GM12892 (cell line): Measurements from ENCODE around the gene KLHL35.

ENCODE experiments used
- POLR2A ChIP-seq: IDR thresholded peaks from 2 replicates; pipeline ENCODE4 v1.6.1; 2011; ENCODE audit warnings: low read depth, low read length, control low read depth
- POLR2AphosphoS5 ChIP-seq: IDR thresholded peaks from 2 replicates; pipeline ENCODE4 v1.6.1; 2011; ENCODE audit warnings: low read depth, low read length, control low read depth

DNA sequence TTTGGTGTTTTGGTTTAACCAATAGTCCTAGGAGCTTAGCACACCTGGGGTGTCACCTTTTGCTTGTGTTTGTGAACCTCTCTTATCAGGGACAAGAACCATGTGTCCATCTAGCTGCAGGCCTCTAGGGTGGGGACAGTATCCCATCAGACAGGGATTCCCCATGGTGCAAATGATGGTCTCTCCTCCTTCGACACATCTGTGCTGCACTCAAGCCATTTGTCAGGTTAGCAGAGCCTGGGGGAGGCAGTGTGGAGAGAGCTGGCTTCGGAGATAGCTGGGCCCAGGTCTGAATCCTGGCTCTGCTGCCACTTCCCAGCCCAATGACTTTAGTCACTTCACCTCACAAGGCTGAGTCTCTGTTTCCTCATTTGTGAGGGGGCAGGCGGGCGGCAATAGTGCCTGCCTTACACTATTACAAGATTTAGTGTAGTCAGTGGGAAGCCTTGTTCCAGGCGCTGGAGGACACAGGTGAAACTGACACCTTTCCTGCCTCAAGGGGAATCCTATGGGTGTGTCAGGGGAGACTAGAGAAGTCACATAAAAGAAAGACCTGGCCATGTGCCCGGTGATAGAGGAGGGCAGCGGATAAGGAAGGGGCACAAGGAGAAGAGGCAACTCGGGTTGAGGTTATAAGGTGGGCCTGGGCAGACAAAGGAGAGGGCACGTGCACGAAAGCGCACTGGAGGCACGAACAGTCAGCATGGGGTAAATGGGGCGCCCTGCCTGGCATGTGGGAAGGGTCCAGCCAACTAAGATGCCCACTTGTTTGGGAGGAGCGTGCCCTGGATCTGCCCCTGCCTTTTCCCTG lies 12.6 kb downstream of the KLHL35 start:
- TF ChIP-seq POLR2A, result no peak
- TF ChIP-seq POLR2AphosphoS5, result no peak
